ENCODE results near the gene GNG7.
"Not testable (repeated sequence)": the region's sequence is repeated elsewhere in the genome, so short reads cannot be mapped to it uniquely, and the experiment has no call there.

Gene GNG7

DNA sequence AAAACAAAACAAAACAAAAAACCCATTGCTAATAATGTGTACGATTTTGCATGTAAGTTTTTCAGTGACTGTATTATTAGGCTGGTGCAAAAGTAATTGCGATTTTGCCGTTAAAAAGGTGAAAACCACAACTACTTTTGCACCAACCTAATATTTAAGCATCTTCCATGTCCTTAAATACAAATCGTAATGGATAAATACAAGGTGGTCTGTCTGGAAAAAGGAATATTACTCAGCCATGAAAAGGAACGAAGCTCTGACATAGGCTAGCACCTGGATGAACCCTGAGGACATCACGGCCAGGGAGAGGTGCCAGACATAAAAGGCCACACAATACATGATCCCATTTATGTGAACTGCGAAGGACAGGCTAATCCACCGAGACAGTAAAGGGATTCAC is 193.4 kb downstream of the GNG7 start:
- Histone ChIP-seq H3K79me2 (ENCODE audit: insufficient read depth, low read length) (no peaks in the 10 kb centered on the region), H3F3A (ENCODE audit: low read depth) (no peaks in the 10 kb centered on the region), H2AFZ (ENCODE audit: low read length) (no peak overlapping the region), H3K4me3 (ENCODE audit: low read length, poor library complexity, severe bottlenecking) (no peak overlapping the region), H3K9ac (ENCODE audit: low read depth, low read length, poor library complexity, severe bottlenecking) (no peak overlapping the region), H3K9me3 (ENCODE audit: insufficient read depth, low read depth, low read length) (no peaks in the 10 kb centered on the region), H4K20me1 (ENCODE audit: insufficient read depth, low read length, poor library complexity, severe bottlenecking) (no peaks in the 10 kb centered on the region), H3K36me3 (ENCODE audit: insufficient read depth, low read length) (no peaks in the 10 kb centered on the region), H3K4me2 (ENCODE audit: low read depth, low read length, poor library complexity, severe bottlenecking) (no peak overlapping the region), H3K4me1 (ENCODE audit: insufficient read depth, low read length, poor library complexity, severe bottlenecking) (no peaks in the 10 kb centered on the region), H3K9me2 (replicated peaks; ENCODE audit: low read depth, low read length) (no peaks in the 10 kb centered on the region), H3K27me3 (ENCODE audit: insufficient read depth, low read length, poor library complexity, severe bottlenecking) (no peaks in the 10 kb centered on the region)
- TF ChIP-seq, protein P1, sequence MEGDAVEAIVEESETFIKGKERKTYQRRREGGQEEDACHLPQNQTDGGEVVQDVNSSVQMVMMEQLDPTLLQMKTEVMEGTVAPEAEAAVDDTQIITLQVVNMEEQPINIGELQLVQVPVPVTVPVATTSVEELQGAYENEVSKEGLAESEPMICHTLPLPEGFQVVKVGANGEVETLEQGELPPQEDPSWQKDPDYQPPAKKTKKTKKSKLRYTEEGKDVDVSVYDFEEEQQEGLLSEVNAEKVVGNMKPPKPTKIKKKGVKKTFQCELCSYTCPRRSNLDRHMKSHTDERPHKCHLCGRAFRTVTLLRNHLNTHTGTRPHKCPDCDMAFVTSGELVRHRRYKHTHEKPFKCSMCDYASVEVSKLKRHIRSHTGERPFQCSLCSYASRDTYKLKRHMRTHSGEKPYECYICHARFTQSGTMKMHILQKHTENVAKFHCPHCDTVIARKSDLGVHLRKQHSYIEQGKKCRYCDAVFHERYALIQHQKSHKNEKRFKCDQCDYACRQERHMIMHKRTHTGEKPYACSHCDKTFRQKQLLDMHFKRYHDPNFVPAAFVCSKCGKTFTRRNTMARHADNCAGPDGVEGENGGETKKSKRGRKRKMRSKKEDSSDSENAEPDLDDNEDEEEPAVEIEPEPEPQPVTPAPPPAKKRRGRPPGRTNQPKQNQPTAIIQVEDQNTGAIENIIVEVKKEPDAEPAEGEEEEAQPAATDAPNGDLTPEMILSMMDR (conservative IDR thresholded peaks at IDR 0.05; ENCODE audit: low read length) = no peak
- no peak for TF ChIP-seq EZH2phosphoT487 (IDR thresholded peaks at IDR 0.05; ENCODE audit: borderline replicate concordance)

DNA sequence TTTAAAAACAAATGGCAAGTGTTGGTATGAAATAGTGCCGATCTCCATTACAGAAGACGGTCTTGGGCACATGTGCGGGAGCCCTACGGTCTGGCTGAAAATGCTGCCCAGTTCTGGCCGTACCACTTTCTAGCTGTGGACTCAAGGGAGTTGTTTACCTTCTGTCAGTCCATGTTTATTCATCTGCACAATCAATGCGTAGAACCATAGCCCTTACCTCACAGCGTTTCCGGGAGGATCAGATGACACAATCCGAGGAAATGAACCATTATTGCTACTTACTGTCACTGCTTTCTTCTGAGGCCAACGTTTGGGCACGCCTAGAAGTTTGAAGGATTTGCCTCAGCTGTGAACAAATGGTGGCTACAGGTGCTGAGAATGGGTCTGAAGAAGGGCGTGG is 195.4 kb downstream of the GNG7 start:
- no peaks in the 10 kb centered on the region for H4K20me1 ChIP-seq (ENCODE audit: insufficient read depth, low read length, poor library complexity, severe bottlenecking)
- H3K36me3 ChIP-seq (ENCODE audit: insufficient read depth, low read length) = no peaks in the 10 kb centered on the region
- H3K4me2 ChIP-seq (ENCODE audit: low read depth, low read length, poor library complexity, severe bottlenecking) = no peak overlapping the region
- no peaks in the 10 kb centered on the region for H3K9me3 ChIP-seq (ENCODE audit: insufficient read depth, low read depth, low read length)
- H3F3A ChIP-seq (ENCODE audit: low read depth) = no peaks in the 10 kb centered on the region
- H2AFZ ChIP-seq (ENCODE audit: low read length) = no peak overlapping the region
- no peak overlapping the region for H3K9ac ChIP-seq (ENCODE audit: low read depth, low read length, poor library complexity, severe bottlenecking)
- H3K9me2 ChIP-seq (replicated peaks; ENCODE audit: low read depth, low read length) = no peaks in the 10 kb centered on the region
- no peaks in the 10 kb centered on the region for H3K79me2 ChIP-seq (ENCODE audit: insufficient read depth, low read length)
- no peaks in the 10 kb centered on the region for H3K27me3 ChIP-seq (ENCODE audit: insufficient read depth, low read length, poor library complexity, severe bottlenecking)
- H3K4me3 ChIP-seq (ENCODE audit: low read length, poor library complexity, severe bottlenecking) = no peak overlapping the region
- TF ChIP-seq, protein P1 (conservative IDR thresholded peaks at IDR 0.05; ENCODE audit: low read length) = no peak
- TF ChIP-seq EZH2phosphoT487 (IDR thresholded peaks at IDR 0.05; ENCODE audit: borderline replicate concordance) = no peak
- no peaks in the 10 kb centered on the region for H3K4me1 ChIP-seq (ENCODE audit: insufficient read depth, low read length, poor library complexity, severe bottlenecking)

DNA sequence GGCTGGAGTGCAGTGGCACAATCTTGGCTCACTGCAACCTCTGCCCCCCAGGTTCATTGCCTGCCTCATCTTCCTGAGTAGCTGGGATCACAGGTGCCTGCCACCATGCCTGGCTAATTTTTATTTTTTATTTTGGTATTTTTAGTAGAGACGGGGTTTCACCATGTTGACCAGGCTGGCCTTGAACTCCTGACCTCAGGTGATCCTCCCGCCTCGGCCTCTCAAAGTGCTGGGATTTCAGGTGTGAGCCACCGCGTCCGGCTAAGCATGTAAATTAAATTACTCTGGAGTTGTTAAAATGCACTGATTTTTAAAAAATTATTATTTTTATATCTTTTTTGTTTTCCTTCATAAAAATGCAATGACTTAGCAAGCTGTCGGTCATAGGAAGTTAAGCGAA is 195.8 kb downstream of the GNG7 start:
- H4K20me1 ChIP-seq (ENCODE audit: insufficient read depth, low read length, poor library complexity, severe bottlenecking); H3K4me2 ChIP-seq (ENCODE audit: low read depth, low read length, poor library complexity, severe bottlenecking); H3F3A ChIP-seq (ENCODE audit: low read depth); H3K79me2 ChIP-seq (ENCODE audit: insufficient read depth, low read length); H3K9ac ChIP-seq (ENCODE audit: low read depth, low read length, poor library complexity, severe bottlenecking); H2AFZ ChIP-seq (ENCODE audit: low read length); H3K9me3 ChIP-seq (ENCODE audit: insufficient read depth, low read depth, low read length); H3K27me3 ChIP-seq (ENCODE audit: insufficient read depth, low read length, poor library complexity, severe bottlenecking); H3K4me3 ChIP-seq (ENCODE audit: low read length, poor library complexity, severe bottlenecking); H3K36me3 ChIP-seq (ENCODE audit: insufficient read depth, low read length); H3K9me2 ChIP-seq (replicated peaks; ENCODE audit: low read depth, low read length); H3K4me1 ChIP-seq (ENCODE audit: insufficient read depth, low read length, poor library complexity, severe bottlenecking): not testable (repeated sequence)

DNA sequence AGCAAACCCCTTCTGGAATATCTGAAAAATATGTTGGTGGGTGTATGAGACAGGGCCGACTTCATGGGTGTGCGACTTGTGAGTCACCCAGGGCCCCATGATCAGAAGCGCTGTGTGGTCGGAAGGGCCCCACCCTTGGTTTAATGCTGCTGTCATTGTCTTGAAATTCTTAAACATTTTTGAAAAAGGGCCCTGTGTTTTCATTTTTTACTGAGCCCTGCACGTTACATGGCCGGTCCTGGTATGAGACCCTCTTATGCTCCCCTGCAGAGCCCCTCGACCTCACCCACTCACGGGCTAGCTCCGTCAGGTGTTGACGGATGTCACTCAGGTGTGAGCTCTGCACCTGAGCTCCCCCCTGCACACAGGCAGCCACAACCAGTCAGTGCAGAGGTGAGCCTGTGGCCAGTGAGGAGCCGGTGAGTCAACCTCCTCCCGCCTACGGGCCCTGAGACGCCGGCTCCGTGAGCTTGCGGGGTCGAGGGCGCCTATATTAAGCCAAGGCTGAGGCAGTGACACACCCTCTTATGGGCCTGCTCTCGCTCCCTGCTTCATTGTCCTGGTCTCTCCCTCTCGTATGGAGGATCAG is 198.9 kb downstream of the GNG7 start:
- Histone ChIP-seq H4K20me1 (ENCODE audit: insufficient read depth, low read length, poor library complexity, severe bottlenecking) (no peaks in the 10 kb centered on the region), H3K9ac (ENCODE audit: low read depth, low read length, poor library complexity, severe bottlenecking) (no peak overlapping the region)

More for the DNA sequence above, 198.9 kb downstream of the GNG7 start:
- no peaks in the 10 kb centered on the region for H3K27me3 ChIP-seq (ENCODE audit: insufficient read depth, low read length, poor library complexity, severe bottlenecking)
- H3K4me1 ChIP-seq (ENCODE audit: insufficient read depth, low read length, poor library complexity, severe bottlenecking) = no peaks in the 10 kb centered on the region
- no peak overlapping the region for H3K4me3 ChIP-seq (ENCODE audit: low read length, poor library complexity, severe bottlenecking)
- H3K4me2 ChIP-seq (ENCODE audit: low read depth, low read length, poor library complexity, severe bottlenecking) = no peak overlapping the region
- H3K36me3 ChIP-seq (ENCODE audit: insufficient read depth, low read length) = no peaks in the 10 kb centered on the region
- no peaks in the 10 kb centered on the region for H3F3A ChIP-seq (ENCODE audit: low read depth)
- no peaks in the 10 kb centered on the region for H3K9me3 ChIP-seq (ENCODE audit: insufficient read depth, low read depth, low read length)
- TF ChIP-seq, protein P1 (conservative IDR thresholded peaks at IDR 0.05; ENCODE audit: low read length) = no peak
- TF ChIP-seq EZH2phosphoT487 (IDR thresholded peaks at IDR 0.05; ENCODE audit: borderline replicate concordance) = no peak
- no peaks in the 10 kb centered on the region for H3K79me2 ChIP-seq (ENCODE audit: insufficient read depth, low read length)
- H2AFZ ChIP-seq (ENCODE audit: low read length) = no peak overlapping the region
- H3K9me2 ChIP-seq (replicated peaks; ENCODE audit: low read depth, low read length) = no peaks in the 10 kb centered on the region
